Prostate gland (tissue), 2 donors: ENCODE data around the gene NDFIP2.

Experiments used
- POLR2A ChIP-seq: fragments of 450-650 bp; IDR thresholded peaks from one replicate; pipeline ENCODE4 v1.6.1; 2016; ENCODE audit warnings: antibody characterized with exemption, mild to moderate bottlenecking
- POLR2AphosphoS5 ChIP-seq: sonication (generic); formaldehyde crosslinking; IDR thresholded peaks from one replicate; pipeline ENCODE4 v1.6.1; 2017; ENCODE audit warnings: antibody characterized with exemption
- TF ChIP-seq, protein P1 (sequence below), 4 experiments: fragments of 200-600 bp in 2 of 4; fragments of 450-650 bp in 2 of 4; sonication (generic) in 2 of 4; IDR thresholded peaks; 1 replicate in 3 of 4; 2 replicates in 1 of 4; pipeline ENCODE4 v1.5.1; 2016 to 2019; ENCODE audit warnings: antibody characterized with exemption in 4 of 4, mild to moderate bottlenecking in 2 of 4, moderate library complexity in 2 of 4

DNA sequence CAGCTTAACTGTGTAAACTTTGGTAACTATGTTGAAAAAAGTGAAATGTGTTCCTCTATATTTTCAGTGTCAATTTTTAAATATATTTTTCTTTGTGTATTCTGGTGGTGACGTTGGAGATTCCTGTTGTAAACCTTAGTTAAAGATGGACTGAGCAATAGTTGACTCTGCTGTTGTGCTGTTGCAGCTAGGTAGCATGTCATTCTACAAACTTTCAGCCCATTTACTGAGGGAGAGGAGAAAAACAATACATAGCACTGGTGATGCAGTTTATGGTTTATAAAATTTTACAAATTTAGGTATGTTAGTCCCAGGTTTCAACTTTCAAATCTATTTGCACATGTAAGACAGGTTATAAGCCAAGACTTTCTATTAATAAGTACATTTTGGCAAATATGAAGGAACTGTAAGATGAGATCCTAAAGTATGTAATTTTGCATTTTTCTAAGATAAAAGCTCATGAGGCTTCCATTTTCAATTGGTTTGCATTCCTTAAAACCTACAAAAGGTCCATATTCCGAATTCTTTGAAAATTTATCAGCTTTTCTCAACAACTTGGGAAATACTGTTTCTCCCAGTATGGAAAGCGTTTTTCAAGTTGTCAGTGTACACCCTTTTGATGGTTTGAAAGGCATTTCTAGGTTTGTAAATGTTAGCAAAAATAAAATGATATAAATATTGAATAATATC, 1.5 kb downstream of the NDFIP2 start:
- TF ChIP-seq, protein P1, sequence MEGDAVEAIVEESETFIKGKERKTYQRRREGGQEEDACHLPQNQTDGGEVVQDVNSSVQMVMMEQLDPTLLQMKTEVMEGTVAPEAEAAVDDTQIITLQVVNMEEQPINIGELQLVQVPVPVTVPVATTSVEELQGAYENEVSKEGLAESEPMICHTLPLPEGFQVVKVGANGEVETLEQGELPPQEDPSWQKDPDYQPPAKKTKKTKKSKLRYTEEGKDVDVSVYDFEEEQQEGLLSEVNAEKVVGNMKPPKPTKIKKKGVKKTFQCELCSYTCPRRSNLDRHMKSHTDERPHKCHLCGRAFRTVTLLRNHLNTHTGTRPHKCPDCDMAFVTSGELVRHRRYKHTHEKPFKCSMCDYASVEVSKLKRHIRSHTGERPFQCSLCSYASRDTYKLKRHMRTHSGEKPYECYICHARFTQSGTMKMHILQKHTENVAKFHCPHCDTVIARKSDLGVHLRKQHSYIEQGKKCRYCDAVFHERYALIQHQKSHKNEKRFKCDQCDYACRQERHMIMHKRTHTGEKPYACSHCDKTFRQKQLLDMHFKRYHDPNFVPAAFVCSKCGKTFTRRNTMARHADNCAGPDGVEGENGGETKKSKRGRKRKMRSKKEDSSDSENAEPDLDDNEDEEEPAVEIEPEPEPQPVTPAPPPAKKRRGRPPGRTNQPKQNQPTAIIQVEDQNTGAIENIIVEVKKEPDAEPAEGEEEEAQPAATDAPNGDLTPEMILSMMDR (IDR thresholded peaks at IDR 0.05), result no peak
- TF ChIP-seq POLR2A (no peak), POLR2AphosphoS5 (no peak)
